Measurements from ENCODE around the gene HABP2. TPM values are rescaled to one million over a fixed set of nuclear protein-coding genes. Genes with fewer than 3 reads are reported as not detected.

Gene HABP2
- total RNA-seq, 1 experiment from 2014 or later: not detected

- Mint-ChIP-seq H3K4me1 (peaks cover 21 to 28% of the 10 kb centered on the region in 2 experiments), H3K4me3 (no peak overlapping the region), H3K9me3 (no peaks in the 10 kb centered on the region), H3K27me3 (ENCODE audit: low read depth) (peaks cover 30% of the 10 kb centered on the region), H3K36me3 (ENCODE audit: insufficient read depth in 1 of 3, low read depth in 3 of 3) (peaks cover 0 to 2% (median 0%) of the 10 kb centered on the region in 3 experiments; a peak in 1 of 7 replicates), H3K27ac (no peak overlapping the region)
- no peaks in the 10 kb centered on the region; the same call in 1 of the 2 replicates for H3K79me2 ChIP-seq (ENCODE audit: insufficient read depth, low read length)
- no peak overlapping the region for H2BK20ac ChIP-seq (ENCODE audit: low read depth, low read length, poor library complexity, severe bottlenecking)
- H3K27ac ChIP-seq (ENCODE audit: insufficient read length, low read depth, low read length): no peak overlapping the region
- no peak overlapping the region for H4K8ac ChIP-seq (replicated peaks; ENCODE audit: insufficient read length, low read depth, low read length)
- no peak overlapping the region for H2BK120ac ChIP-seq (ENCODE audit: low read depth, low read length, poor library complexity, severe bottlenecking)
- no peaks in the 10 kb centered on the region for H3K27me3 ChIP-seq (ENCODE audit: insufficient read depth, low read length)
- no CpG with 5 or more reads among the region's 2 CpGs for WGBS (ENCODE audit: extremely low coverage, insufficient read length, low lambda C conversion rate)
- H3K4me1 ChIP-seq (ENCODE audit: insufficient read depth, low read length): no peaks in the 10 kb centered on the region; the same call in 1 of the 2 replicates
- H3K18ac ChIP-seq (ENCODE audit: insufficient read length, low read depth, low read length): no peak overlapping the region
- no peak for TF ChIP-seq CTCF (conservative IDR thresholded peaks at IDR 0.05)
- H3K9ac ChIP-seq (ENCODE audit: extremely low read depth, insufficient read length, low read length): no peak overlapping the region
- H2BK15ac ChIP-seq (ENCODE audit: low read depth, low read length): no peak overlapping the region
- H4K5ac ChIP-seq (ENCODE audit: insufficient read length, low read depth, low read length): no peak overlapping the region
- H3K14ac ChIP-seq (ENCODE audit: insufficient read depth, low read length): no peak overlapping the region
- no peak overlapping the region for H2BK12ac ChIP-seq (ENCODE audit: insufficient read length, low read depth, low read length)
- no peak overlapping the region for H2AK5ac ChIP-seq (ENCODE audit: insufficient read length, low read length)
- H3K23me2 ChIP-seq (ENCODE audit: insufficient read length, low read depth, low read length, poor library complexity, severe bottlenecking): no peaks in the 10 kb centered on the region
- no peaks in the 10 kb centered on the region for H4K20me1 ChIP-seq (ENCODE audit: control insufficient read depth, insufficient read depth, insufficient read length)
- H2BK5ac ChIP-seq (ENCODE audit: insufficient read length, low read length): no peak overlapping the region
- H3K79me1 ChIP-seq (ENCODE audit: insufficient read depth, low read depth, low read length, poor library complexity, severe bottlenecking): no peaks in the 10 kb centered on the region
- H3K9me3 ChIP-seq (ENCODE audit: control insufficient read depth, low read depth, low read length): no peaks in the 10 kb centered on the region
- H4K91ac ChIP-seq (ENCODE audit: insufficient read length, low read depth, low read length): no peak overlapping the region
- H3K23ac ChIP-seq (ENCODE audit: insufficient read length, low read depth, low read length): no peak overlapping the region
- no peak overlapping the region for H2AFZ ChIP-seq (ENCODE audit: low read length)
- H3K4ac ChIP-seq (ENCODE audit: low read depth, low read length): no peak overlapping the region
- no peak overlapping the region for H3T11ph ChIP-seq (ENCODE audit: low read length)
- H3K56ac ChIP-seq (ENCODE audit: insufficient read length, low read depth, low read length): no peak overlapping the region
- no peak overlapping the region for H3K4me2 ChIP-seq (ENCODE audit: insufficient read depth, insufficient read length, low read length)
- no peak for DNase-seq
These were observed 75.8 kb downstream of the HABP2 start for GRCh38 chr10:113628607-113629153.
